ENCODE data around the gene PFKFB2.
A peak's percentile ranks its signal among the peaks of the same experiment; 100 is the strongest.

Gene PFKFB2

DNA sequence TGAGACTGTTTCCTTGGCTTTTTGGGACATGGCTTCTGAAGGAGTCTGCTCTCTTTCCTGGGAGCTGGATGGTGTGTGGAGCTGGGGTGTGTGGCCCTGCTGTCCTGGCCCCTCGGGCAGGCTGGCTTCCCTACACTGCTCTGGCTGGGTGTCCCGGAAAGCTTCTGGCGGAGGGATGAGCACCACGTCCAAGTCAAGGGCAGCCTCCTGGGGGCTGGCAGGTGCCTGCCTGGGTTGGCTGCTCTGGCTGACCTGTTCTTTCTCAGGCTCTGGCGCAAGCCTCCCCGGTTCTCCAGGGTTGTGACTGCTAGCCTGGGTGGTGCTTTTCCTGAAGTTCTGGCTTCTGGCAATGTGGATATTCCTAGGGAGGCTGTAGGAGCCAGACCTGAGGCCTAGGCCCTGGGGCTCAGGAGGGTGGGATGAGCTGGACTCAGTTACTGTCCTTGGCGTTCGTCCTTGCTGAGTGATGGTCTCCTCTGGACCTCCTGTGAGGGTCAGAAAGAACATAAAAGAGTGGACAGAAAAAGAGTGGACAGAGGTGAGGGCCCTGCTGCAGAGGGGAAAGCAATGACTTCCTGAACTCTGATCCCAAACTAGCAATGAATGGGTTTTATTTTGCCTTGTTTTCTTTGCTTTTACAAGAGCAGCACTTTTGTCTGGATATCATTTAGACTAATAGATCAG, 29.9 kb upstream of the PFKFB2 start:
- no peak for DNase-seq

- DNase-seq: peak; percentile 56 to 81
Measured at GRCh38 chr1:207024202-207025145, 28.6 kb upstream of the PFKFB2 start.

- peak; percentile 36 to 39 for DNase-seq
Measured at GRCh38 chr1:207025146-207025880, 27.8 kb upstream of the PFKFB2 start.

DNA sequence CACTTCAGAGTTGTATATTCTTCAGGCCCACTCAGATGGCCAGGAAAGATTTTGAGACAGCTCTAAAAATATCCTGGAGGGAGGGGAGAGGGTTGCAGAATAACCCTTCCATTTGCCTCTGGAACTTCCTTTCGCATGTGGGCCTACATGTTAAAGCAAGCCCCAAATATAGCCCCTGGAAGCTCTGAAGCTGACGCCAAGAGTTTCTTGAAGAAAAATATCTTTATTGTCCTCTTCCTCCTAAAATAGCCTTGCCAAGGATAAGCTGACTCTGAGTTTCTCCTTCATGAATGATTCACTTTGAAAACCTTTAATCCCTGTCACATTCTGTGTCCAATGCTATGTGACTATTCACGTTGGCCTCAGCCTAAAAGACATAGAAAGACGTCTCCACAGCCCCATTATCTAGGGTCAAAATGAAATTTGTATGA, 27.0 kb upstream of the PFKFB2 start:
- no peak for DNase-seq

GRCh38 chr1:207027206-207027777, 25.8 kb upstream of the PFKFB2 start:
- no peak for DNase-seq

DNA sequence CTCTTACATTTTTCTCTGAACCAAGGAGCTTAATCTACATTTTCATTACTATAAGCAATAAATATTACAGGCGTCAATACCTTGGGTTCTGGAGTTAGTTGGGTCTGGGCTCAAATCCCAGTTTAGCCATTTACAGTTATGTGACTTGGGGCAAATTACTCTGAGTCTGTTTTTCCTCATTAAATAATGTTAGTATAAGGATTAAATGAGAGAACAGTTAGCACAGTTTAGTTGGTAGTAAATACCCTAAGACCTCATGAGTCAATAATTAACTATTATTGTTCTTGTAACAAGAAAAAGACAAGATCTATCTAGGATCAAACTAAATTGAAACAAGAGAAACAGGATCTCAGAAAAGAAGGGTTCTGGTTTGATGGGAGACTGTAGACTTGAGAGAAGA, 25.2 kb upstream of the PFKFB2 start:
- DNase-seq: no peak

DNA sequence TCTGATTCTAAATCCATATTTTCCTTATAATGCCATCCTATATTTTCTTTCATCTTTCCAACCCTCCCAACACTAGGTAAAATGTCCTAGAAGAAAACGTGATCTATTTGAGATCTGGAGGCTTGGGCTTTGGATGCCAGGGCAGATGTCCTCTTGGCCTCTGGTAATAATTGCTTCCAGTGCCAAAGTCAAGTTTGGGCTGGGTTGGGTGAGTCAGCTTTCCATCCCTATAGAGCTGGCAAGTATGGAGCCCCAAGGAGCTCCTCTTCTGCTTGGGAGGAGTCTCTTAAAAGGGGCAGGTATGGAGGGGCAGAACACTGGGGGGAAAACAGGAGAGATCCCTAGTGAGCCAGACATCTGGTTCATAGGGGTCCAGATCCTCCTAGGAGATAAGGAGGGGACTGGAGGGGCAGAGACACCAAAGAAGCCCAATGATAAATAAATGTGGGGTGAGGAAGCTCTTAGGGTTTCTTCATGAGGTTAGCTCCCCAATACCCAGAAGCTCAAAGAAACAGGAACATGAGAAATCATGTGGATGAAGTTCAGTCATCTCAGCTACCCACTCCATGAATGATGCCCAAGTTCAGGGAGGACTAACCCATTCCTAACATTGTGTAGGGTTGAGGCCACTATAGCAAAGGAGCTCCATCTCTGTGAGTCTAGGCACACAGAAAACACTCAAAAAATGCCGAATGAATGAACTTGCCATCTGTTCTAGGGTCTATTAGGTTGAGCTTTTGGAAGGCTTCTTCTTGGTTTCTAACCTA, 24.0 kb upstream of the PFKFB2 start:
- peak; percentile 55 to 82 for DNase-seq

- no peak for DNase-seq
Measured at GRCh38 chr1:207029701-207030521, 23.2 kb upstream of the PFKFB2 start.

DNA sequence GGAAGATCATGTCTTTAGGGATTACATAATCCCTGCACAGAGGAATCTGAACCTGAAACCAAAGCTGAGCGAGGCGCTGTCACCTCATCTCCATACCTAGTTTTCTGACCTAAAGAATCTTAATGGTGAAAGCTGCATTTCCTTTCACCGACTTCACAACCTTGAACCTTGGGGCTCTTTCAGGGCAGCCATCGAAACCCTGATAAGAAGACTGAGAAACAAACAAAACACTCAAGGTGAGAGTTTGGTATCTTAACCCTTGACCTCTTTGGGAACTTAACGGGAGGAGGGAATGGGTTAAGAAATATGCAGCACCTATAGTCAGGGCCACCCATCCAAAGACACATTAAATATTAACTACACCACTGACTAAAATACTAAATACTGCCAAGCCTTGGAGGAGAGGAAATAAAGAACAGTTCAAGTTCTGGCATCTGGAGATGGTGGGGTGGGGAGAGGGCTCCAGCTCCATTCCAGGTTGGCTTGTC, 22.5 kb upstream of the PFKFB2 start:
- DNase-seq: no peak

DNA sequence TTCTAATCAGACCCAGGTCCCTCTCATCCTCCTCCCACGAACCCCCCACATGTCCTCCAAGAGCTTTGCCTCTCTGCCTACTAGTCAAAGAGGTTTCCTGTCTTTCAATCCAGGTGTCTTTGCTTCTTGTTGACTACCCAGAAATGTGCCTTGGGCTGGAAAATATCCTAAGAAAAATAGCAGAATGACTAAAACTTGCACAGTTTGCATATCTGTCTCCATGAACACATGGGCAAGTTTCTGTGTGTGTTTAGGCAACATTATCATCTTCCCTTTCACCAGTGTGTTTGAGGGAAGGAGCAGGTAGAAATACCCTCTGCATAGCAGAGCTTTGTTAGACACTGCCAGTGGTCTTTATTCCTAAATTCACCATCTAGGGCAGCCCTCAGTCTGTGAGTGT, 22.1 kb upstream of the PFKFB2 start:
- DNase-seq: no peak

DNA sequence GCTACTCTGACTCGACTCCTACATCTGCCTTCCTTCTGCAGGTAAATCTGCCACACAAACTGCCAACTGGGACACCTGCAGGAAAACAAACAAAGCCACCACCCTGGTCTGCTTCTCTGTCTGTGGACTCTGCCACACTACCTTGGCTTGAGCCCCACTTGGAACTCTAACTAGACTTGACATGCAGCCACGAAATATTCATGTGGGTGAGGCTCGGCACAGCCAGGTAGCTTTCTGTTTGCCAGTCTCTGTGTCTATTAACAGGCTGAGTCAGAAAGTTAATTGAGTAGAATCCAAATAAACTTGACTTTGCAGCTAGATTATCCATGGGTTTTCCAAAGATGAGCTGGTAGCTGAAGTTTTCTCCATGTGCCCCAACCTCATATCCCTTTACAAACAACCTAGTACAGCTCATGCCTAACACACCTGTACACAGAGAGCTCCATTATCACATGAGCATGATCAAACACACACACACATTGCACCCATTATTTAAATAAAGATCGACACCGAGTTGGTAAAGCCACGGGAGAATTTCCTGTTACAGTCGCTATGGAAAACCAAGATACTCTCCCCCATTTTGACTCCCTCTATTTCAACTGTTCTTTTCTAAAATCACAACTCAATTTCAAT, 21.3 kb upstream of the PFKFB2 start:
- no peak for DNase-seq

GRCh38 chr1:207032528-207033017, 20.5 kb upstream of the PFKFB2 start, which contains the start of gene C1orf116:
Gene C1orf116 (minus strand): TSS chr1:207032756. CDS start chr1:207027598, 5,158 bp downstream.
- DNase-seq: no peak

- DNase-seq: no peak
Measured at GRCh38 chr1:207033302-207033701, 19.8 kb upstream of the PFKFB2 start.

DNA sequence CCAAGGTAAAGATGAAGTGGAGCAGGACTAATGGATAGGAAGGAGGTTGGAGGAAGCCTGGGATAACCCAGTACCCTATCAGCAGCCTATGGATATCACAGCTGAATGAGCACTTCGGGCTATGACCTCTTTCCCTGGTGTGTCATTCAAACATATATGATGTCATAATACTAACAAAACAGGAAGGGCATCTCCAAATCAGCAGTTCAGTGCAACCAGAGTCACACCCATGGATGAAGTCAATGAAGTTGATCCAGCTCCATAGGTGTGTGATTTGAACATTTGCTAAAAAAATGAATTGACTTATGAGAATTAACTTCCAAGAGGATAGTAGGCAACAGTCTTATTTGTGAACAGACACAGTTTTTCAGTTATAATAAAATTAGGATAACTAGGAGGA, 18.9 kb upstream of the PFKFB2 start:
- no peak for DNase-seq

DNA sequence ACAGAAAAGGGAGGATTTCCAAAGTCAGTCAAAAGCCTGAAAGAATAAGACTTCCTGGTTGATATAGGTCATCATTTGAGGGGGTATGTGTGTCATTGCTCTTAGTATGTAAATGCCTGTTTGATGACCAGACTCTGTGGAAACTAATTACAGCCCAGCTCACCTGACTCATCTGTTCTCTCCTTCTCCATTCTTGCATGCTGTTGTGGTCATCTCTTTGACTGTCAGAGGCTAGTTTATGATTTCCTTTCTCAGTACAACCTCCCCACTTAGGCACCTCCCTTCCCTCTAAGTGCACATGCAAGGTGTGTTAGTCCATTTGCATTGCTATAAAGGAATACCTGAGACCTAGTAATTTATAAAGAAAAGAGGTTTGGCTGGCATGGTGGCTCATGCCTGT, 18.1 kb upstream of the PFKFB2 start:
- no peak for DNase-seq

GRCh38 chr1:207035877-207036551, 17.1 kb upstream of the PFKFB2 start:
- no peak for DNase-seq

DNA sequence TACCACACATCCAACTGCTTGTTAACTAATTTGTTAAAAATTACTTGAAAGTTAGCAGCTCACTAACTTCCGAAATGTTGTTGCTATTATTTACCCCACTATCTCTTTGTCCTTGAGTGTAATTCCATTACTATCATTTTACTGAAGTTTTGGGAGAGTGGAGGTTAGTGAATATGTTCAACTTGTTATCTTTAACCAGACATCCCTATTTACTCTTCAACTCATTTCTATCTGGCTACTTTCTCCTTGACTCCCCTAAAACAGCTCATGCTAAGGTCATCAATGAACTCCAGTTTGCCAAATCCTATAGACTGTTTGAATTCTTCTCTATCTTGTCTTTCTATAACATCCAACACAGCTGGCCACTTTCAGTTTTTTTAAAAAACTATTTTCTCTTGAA, 16.2 kb upstream of the PFKFB2 start:
- no peak for DNase-seq

GRCh38 chr1:207039380-207040180, 13.5 kb upstream of the PFKFB2 start:
- DNase-seq: no peak

- DNase-seq: no peak
Measured at GRCh38 chr1:207040181-207040533, 12.9 kb upstream of the PFKFB2 start.

Data from inflammatory macrophage treated with lipopolysaccharide for 1 hour (primary cell).